Limb (tissue), 2 donors: ENCODE data around the gene SNN.

Source experiments
- DNase-seq, 2 donors: peaks; one replicate each; pipeline ENCODE4 v3.0.0-alpha.2; 2016; ENCODE audit errors: extremely low spot score in 2 of 2

Gene SNN

DNA sequence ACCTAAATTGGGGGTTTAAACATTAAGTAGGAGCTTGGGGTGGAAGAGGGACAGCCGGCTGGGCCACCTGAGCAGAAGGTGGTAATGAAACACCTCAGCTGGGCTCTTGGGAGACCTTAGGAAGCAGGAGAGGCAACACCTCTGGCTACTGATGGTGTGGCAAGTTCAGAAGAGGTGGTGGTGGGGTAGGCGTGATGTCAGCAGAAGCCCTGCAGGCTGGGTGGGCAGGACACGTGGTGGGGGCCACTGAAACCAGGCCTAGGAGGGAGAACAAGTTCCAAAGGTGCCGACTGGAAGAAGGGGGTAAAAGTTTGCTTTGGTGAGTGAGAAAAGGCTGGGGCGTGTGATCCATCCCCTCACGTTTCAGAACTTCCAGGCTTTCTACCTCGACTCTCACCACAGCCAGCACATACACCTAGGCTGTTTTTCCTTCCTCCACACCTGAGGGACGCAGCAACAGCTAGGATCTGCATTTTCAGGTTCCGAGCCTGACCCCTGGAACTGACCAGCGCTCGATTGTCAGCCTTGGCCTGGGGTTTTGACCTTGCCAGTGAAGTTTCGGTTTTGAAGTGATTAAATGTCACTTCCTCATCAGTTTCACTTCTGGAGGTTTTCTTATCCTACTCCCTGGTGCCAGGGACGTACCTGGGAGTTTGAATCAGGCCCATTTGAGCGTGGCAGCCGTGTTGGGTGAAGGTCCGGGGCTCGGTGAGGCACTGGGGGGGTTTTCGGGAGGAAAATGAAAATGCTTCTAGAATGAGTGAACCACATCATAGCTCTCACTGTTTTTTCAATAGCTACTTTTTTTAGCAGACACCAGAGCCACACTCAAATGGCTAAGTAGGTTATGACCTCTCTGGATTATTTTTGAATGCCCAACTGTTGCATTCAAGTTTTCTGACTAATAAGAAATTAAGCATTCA is 10.0 kb downstream of the SNN start:
- DNase-seq: no peak

DNA sequence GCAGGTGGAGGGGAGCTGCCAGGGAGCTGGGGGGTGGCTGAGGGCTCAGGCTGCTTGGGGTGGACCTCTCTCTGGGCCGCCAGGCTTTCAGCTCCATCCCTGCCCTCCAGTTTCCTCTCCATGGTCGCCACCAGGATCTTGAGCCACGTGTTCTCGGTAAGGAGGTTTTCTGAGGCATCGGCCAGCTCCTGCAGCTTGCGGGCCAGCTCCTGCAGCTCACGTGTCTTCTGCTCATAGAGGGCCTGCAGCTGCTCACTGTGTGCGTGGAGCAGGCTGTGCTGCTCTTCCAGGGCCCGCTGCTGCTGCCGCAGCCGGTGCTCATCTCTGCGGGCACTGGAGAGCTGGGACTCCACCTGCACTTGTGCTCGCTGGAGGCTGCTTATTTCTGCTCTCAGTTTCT is 11.0 kb downstream of the SNN start:
- no peak for DNase-seq

DNA sequence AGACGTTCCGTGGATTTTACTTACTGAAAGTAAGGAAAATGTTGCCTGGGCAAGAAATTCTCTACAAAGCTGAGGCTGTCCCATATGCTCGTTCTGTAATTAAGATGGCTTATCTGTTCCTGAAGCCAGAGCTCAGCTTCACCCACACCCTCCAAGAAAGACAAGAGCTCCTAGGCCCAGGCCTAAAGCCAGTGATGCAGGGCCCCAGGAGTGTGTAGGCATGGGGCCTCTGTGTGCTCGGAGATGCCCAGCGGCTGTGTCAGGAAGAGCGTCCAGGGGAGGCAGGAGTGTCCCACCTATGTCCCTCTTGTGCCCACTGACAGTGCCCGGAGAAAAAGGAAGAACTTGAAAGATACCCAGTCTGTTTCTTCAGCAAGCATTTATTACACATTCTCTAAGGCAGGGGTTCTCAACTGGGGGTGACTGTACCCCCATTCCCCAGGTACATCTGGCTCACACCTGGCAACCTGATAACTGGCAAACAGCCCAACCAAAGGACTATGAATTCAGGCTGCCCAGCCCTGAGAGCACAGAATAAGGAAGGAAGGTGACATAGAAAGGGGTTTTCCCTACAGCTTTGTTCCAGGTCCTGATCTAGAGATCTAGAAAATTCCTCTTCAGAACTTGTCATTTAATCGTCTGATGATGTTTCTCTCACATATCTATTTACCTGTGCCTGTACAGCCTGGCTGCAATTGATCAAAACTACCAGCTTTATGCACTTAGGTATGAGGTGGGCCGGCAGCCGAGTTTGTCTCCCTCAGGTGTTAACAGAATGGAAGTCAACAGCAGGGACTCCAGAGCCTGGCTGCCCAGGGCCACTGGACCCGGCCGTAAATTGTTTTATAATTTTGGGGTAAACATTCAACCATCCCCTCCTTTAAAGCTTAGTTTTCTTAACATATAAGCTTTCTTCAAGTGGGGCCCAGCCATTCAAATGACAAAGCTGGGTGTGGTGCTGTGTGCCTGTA is 12.0 kb downstream of the SNN start:
- DNase-seq: no peak

DNA sequence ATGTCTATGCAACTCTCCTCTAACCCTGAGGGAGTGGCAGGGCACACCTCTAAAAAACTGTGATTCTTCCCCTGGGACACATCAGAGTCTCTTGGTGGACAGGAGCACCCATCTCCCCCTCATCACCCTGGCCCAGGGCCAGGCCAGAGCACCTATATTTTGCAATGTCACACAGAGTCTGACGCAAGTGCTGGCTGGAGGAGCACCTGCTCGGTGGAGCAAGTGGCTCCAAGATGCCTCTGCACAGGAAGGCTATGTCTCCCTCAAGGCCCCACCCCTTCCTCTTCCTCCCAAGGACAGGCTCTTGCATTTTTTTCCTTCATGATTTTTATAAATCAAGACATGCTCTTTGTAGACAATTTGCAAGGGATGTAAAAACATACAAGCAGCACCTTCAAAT is 13.3 kb downstream of the SNN start:
- no peak for DNase-seq

DNA sequence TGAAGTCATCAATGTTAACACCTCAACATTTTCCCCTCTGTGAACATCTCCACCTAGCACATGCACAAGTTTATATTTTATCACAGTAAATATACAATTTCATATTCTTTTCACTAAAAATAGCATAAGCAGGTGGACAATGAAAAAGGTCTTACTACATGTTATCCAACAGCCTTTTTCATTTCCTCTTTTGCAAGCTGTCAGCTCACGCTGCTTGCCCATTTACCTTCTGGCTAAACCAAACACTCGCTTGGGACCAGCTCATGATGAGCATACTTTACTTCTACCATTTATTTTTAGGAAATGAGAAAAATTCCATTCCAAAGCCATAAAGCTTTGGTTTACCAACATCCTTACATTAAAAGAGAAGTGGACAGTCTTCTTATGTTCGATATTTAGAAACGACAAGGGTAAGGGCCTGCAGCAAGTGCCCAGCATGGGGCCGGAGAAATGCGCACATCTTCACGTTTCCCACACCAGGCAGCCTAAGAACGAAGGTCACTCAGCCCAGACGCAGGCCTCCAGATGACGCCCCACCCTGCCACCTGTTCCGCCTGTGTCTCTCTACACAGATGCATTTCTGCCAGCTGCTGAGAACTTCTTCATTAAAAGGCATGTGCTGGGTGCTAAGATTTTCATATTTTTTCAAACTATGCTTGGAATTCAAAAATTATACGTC is 13.9 kb downstream of the SNN start:
- DNase-seq: peak; percentile 32

DNA sequence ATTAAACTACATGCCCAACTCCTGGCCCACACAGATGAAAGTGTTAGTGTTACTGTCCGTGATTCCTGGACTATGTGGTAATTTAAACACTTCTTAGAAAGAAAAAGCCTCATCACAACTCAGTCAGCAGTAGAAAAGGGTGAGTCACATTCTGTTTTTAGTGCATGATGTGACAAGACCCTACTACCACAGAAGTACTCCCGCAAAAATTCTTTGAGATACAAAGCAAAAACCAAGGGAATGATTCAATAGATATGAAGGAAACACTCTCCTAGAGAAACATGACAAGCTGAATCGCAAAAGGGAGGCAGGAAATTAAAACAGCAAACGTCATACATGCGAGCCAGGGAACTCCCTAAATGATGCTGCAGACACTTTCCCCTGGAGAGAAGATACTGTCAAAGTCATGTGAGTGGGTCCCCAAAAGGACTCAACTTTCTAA is 14.4 kb downstream of the SNN start:
- no peak for DNase-seq

DNA sequence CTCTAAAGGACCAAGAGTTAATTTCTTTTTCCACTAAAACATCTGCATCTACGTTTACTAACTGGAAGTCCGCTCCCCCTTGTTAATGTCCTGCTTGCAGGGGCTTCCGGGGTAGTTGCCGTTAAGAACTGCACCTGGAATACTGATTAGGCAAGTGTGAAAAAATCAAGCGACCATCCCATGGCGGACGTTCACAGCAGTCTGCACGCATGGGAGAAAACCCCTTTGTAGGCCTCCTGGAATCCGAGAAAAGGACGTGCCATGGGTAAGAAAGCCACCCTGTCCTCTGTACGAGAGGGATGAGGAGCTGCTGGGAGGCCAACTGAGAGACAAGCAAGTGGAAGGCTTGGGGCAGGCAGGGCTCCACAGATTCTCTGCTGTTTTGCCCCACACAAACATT is 14.9 kb downstream of the SNN start:
- peak in 1 of 2 donors; percentile 34 for DNase-seq

DNA sequence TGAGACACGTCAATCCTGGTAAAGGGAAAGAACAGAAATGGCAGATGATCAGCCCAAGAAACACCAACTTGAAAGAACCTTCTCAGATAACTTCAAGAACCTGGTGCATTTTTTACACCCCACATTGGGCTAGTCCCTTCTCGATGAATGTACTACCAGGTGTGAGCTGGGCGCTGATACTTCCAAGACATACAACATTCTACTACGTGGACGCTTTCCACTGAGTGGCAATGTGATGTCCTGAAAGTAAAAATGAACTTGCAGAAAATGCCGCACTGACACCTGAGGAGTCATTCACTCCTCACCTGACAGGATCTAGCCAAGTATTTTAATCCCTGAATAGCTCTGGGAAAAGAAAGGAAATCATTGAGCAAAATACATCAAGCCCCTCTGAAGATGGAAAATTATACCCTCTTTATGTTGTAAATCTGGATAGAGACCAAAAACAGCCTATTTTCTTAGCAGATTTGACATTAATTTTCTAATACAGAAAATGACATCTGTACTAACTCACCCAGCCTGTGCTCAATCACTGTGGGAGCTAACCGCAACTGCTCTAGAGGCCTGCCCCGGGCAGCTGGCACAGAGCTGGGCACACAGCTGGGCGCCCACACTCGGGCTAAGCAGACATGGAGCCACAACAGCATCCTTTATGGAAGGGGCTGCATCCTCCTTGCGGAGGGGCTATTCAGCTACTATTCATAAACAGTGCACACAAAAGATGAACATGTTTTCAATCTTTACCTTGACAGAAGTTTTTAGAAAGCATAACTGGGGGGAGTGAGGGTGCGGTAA is 16.2 kb downstream of the SNN start:
- no peak for DNase-seq

DNA sequence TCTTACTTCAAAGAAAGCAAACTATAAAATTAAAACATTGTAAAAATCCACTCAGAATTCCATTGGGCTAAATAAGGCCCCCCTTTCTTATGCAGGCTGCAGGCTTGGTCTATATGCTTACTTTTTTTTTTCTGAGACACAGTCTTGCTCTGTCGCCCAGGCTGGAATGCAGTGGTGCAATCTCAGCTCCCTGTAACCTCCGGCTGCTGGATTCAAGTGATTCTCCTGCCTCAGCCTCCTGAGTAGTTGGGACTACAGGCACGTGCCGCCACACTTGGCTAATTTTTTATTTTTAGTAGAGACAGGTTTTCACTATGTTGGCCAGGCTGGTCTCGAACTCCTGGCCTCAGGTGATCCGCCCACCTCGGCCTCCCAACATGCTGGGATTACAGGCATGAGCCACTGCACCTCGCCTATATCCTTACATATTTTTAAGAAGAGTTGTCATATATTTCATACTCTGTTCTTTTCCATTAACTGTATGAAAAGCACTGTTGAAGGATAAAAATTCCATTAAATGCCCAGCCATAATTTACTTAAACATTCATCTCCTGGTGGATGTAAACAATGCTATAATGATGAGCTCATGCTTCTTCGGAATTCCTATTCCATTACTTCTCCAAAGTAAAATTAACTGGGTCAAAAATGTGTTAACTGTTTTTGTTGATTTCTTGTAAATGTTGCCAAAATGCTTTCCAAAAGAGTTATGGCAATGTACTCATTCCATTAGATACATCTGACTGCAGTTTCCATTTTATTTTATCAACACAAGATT is 17.8 kb downstream of the SNN start:
- no peak for DNase-seq

DNA sequence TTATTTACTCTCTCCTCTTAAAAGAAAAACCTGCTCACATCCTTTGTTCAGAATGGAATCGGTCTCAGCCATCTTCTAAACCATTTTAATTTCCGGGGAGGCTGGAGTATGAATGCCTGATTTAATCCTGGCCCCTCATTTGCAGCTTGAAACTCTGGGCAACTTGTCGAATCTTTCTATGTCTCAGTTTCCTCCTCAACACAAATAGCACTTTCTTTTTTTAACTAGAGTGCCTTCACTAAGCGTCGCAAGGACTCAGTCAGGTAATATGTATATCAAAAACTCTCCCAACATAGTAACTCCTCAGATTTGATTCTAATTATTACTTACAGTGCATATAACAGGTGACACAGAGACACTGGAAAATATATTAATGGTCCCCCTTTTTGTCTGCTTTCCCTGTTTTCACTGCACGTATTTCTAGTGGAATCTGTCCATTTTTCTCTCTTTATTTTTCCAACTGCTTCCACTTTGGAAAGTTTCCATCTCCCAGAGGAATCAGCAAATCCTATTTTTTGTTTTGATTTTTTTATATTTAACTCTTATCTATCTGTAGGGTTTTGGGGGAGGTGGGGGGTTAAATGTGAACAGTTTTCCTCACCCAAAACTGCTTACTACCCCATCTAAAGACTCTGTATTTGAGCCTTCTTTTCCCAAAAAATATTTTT is 18.6 kb downstream of the SNN start:
- no peak for DNase-seq

DNA sequence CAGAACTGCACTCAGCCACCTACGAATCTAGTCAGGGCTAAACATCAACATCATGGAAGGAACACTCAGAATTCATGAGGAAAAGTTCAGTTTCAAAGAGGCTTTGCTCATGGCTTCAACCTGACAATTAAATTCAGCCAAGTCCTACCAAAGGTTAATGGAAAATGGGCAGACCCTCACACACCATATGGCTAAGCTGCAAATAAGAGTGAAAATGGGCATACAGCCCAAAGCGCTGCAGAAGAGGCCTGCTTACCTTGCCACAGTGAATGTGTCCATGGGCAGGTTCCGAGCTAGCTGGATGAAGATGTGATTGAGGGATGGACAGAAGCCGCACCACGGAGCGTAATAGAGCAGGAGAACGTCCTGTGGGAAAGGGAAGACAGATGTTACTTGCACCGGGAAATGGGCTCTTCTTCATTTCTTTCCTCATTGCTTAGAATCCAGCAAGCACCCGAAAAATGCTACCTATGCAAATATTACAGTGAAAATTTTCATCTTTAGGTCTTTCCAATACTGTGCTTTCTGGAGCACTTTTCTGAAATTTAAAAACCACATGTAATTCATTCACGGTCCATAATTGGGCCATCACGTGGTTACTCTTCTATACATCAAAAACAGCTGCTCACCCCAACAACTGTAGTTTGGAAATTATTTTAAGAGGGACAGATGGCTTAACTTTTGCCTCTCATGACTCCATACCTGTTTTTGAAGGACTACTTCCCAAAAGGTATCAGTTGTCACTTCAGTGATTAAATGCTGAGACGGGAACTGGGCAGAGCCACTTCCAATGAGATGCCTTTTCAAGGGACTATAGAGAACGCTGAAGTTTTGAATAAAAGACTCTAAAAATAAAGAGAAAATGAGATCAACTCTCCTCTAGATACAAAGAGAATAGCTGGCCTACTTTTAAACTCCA is 19.6 kb downstream of the SNN start:
- DNase-seq: peak in 1 of 2 donors; percentile 26

DNA sequence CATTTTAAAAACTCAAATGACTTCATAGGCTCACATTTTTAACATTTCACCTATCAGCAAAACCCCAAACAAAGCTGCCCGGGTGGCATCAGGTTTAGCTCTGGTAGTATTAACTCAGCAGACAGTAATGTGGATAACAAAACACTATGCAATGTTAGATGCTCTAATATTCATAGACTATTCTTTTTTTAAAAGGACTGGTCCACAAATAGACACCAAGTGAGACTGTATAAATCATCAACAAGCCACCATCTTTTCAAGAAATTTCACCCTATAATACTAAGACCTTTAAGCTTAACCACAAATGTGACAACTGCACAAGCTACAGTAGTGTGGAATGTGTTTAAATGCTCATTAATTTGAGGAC is 20.2 kb downstream of the SNN start:
- DNase-seq: no peak

DNA sequence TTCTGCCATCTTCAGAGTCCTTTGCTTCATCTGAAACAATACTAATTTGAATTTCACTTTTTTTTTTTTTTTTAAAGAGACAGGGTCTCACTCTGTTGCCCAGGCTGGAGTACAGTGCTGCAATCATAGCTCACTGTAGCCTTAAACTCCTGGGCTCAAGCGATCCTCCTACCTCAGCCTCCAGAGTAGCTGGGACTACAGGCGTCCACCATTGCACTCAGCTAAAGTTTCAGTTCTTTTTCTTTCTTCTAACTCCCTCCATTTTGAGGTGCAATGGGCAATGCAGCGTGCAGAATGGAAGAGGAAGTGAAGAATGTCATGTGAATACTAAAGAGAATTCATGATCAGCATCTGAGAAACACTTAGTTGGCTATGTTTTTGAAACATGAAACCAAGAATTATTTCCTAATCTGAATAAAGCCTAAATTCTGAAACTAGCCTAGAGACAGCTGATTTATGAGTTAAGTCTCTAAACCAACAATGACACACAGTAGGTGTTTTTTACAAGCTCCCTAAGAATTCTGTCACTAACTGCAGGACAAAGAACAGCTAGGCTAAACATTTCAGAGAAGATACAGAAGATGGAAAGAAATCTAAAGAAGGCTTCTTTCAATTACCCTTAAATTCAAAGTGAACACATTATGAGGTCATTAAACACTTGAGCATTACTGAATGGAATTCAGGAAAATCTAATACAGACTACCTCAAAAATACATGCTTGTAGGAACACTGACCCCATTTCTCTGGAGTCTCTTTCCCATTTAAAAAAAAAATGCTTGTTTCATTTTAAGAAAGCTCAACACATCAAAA is 21.0 kb downstream of the SNN start:
- no peak for DNase-seq

DNA sequence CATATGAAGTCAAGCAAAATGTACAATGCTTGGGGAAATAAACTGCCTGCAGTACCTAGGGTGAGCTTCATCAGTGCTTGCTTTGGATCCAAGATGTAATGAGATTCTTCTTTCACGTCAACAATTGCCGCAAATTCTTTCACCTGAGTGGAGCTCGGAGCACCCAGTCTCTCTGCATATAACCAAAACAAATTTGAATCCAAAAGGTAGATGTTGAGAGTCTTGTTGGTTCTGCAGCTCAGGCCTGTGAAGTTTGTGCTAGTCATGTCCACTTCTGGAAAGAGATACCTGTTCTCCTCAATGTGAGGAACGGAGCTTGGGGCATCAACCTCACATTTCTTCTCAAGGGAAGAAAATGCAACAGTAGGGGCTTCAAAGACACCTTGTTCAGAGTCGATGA is 23.0 kb downstream of the SNN start:
- no peak for DNase-seq

DNA sequence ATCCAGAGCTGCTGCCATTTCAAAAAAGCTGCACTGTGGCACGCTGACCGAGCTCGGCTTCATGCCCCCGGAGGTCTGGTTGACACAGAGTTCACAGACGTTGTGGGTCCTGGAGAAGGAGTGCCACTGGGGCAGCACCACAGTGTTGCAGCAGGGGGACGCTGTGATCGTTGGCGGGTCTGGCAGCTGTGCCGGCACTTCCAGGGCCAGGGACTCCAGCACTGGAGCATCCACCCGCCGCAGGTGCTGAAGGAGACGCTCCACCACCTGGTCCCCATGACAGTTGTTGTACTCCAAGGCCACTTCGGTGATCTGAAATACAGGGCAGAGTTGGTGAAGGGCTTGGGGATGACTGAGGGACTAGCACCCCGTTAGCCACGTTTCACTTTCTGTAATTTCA is 23.5 kb downstream of the SNN start:
- no peak for DNase-seq

DNA sequence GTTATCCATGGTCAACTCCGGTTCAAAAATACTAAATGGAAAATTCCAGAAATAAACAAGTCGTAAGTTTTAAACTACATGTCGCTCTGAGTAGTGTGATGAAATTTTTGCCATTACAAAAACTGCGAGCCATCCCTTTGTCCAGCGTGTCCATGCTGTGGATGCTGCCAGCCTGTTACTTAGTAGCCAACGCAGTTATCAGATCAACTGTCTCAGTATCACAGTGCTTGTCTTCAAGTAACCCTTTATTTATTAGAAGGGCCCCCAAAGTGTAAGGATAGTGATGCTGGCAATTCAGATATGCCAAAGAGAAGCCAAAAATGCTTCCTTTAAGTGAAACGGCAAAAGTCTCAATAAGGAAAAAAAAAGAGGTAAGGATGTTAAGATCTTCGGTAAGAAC is 23.9 kb downstream of the SNN start:
- DNase-seq: no peak

DNA sequence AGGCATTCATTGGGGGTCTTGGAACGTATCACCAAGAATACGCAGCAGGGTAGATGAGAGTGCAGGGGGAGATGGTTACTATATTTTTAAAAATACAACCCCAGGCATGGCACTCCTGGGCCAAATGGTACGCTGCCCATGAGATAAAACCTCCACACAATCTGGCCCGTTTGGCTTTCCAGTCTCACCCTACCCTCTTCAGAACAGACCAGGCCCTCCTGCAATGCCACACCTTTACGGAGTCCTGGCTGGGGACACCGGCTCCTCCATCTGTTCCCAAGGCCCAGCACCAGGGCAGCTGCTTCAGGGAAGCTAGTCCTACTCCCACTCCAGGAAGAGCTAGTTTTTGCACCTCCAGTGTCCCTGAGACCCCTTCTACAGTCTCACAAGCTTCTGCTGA is 24.4 kb downstream of the SNN start:
- DNase-seq: no peak
